ENCODE measurements around the gene EID2. TPM values are rescaled to one million over a fixed set of nuclear protein-coding genes. Genes with fewer than 3 reads are reported as not detected.
A peak's percentile ranks its signal among the peaks of the same experiment; 100 is the strongest.

Gene EID2
- total RNA-seq, 1 donor from 2014 or later: 20.0 TPM

DNA sequence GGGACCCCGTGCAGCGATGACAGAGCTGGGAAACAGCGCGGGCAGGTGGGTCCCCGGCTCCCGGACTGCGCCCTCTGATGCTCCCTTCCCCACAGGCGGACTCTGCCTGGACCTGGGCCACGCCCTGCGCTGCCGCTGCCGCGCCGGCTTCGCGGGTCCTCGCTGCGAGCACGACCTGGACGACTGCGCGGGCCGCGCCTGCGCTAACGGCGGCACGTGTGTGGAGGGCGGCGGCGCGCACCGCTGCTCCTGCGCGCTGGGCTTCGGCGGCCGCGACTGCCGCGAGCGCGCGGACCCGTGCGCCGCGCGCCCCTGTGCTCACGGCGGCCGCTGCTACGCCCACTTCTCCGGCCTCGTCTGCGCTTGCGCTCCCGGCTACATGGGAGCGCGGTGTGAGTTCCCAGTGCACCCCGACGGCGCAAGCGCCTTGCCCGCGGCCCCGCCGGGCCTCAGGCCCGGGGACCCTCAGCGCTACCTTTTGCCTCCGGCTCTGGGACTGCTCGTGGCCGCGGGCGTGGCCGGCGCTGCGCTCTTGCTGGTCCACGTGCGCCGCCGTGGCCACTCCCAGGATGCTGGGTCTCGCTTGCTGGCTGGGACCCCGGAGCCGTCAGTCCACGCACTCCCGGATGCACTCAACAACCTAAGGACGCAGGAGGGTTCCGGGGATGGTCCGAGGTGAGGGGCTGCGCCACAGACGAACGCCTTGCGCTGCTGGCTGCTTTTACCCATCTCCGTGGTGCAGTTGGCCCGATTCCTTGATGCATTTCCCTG, 32.8 kb downstream of the EID2 start:
- Mint-ChIP-seq H3K4me3 (peak overlapping the region; percentile 83), H3K4me1 (peaks cover 21% of the 10 kb centered on the region), H3K27me3 (ENCODE audit: insufficient read depth, low read depth) (peaks cover 50% of the 10 kb centered on the region), H3K27ac (no peak overlapping the region), H3K9me3 (peaks cover 13% of the 10 kb centered on the region), H3K36me3 (no peaks in the 10 kb centered on the region)
- Histone ChIP-seq H3K4me3 (peak overlapping the region; percentile 53), H3K27ac (no peak overlapping the region), H3K79me2 (ENCODE audit: low read depth) (no peaks in the 10 kb centered on the region), H3K9ac (no peak overlapping the region), H2AFZ (replicated peaks) (peak overlapping the region; percentile 93), H3F3A (ENCODE audit: low read depth) (peaks cover 23% of the 10 kb centered on the region), H3K27me3 (peaks cover 81% of the 10 kb centered on the region), H3K9me3 (ENCODE audit: low read depth) (no peaks in the 10 kb centered on the region), H3K36me3 (no peaks in the 10 kb centered on the region), H3K4me1 (peaks cover 3% of the 10 kb centered on the region), H4K20me1 (ENCODE audit: low read depth) (no peaks in the 10 kb centered on the region), H3K4me2 (peak overlapping the region; percentile 67)
- peak; percentile 95 for DNase-seq (ENCODE audit: low spot score)
- TF ChIP-seq EZH2 (IDR thresholded peaks at IDR 0.05): peak; percentile 66
- TF ChIP-seq, protein P1, sequence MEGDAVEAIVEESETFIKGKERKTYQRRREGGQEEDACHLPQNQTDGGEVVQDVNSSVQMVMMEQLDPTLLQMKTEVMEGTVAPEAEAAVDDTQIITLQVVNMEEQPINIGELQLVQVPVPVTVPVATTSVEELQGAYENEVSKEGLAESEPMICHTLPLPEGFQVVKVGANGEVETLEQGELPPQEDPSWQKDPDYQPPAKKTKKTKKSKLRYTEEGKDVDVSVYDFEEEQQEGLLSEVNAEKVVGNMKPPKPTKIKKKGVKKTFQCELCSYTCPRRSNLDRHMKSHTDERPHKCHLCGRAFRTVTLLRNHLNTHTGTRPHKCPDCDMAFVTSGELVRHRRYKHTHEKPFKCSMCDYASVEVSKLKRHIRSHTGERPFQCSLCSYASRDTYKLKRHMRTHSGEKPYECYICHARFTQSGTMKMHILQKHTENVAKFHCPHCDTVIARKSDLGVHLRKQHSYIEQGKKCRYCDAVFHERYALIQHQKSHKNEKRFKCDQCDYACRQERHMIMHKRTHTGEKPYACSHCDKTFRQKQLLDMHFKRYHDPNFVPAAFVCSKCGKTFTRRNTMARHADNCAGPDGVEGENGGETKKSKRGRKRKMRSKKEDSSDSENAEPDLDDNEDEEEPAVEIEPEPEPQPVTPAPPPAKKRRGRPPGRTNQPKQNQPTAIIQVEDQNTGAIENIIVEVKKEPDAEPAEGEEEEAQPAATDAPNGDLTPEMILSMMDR (IDR thresholded peaks at IDR 0.05): no peak

DNA sequence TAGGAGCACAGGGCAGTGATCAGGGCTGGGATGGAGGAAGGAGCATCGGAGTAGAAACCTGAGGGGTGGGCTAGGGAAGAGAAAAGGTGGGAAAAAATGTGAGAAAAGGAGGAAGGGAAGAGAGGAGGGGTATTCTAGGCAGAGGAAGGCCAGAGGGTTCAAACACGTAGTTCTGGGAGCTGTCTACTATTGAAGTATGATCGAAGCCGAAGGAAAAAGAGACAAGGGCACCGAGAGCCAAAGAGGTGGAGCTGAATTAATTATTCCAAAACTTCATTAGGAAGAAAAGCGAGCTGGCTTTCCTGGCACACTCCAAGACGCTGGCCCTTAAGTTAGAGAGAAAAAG, 33.4 kb downstream of the EID2 start:
- peak overlapping the region; percentile 68 for H2AFZ ChIP-seq (replicated peaks)

GRCh38 chr19:39502640-39503417, 37.1 kb downstream of the EID2 start:
- no peak overlapping the region for H3K4me2 ChIP-seq
- H3K4me3 ChIP-seq: no peak overlapping the region
- no peaks in the 10 kb centered on the region for H4K20me1 ChIP-seq (ENCODE audit: low read depth)
- Mint-ChIP-seq H3K27me3 (ENCODE audit: insufficient read depth, low read depth) (peaks cover 61% of the 10 kb centered on the region), H3K4me1 (peaks cover 34% of the 10 kb centered on the region), H3K27ac (no peak overlapping the region), H3K9me3 (peaks cover 13% of the 10 kb centered on the region), H3K36me3 (no peaks in the 10 kb centered on the region), H3K4me3 (peak overlapping the region; percentile 64)
- H3K79me2 ChIP-seq (ENCODE audit: low read depth): no peaks in the 10 kb centered on the region
- peak; percentile 95 for DNase-seq (ENCODE audit: low spot score)
- no peaks in the 10 kb centered on the region for H3K9me3 ChIP-seq (ENCODE audit: low read depth)
- TF ChIP-seq, protein P1 (IDR thresholded peaks at IDR 0.05): peak; percentile 82
- no peak for TF ChIP-seq EZH2 (IDR thresholded peaks at IDR 0.05)
- peaks cover 28% of the 10 kb centered on the region for H3F3A ChIP-seq (ENCODE audit: low read depth)
- no peak overlapping the region for H3K27ac ChIP-seq
- H3K9ac ChIP-seq: no peak overlapping the region
- H2AFZ ChIP-seq (replicated peaks): peak overlapping the region; percentile 51
- H3K27me3 ChIP-seq: peaks cover 100% of the 10 kb centered on the region
- no peaks in the 10 kb centered on the region for H3K36me3 ChIP-seq
- H3K4me1 ChIP-seq: peaks cover 14% of the 10 kb centered on the region

More for the DNA sequence above, 33.4 kb downstream of the EID2 start:
- Histone ChIP-seq H3K4me3 (peak overlapping the region; percentile 53), H3K36me3 (no peaks in the 10 kb centered on the region), H3K79me2 (ENCODE audit: low read depth) (no peaks in the 10 kb centered on the region), H3K27ac (no peak overlapping the region), H3K4me2 (peak overlapping the region; percentile 67), H3K9ac (no peak overlapping the region), H3K27me3 (peaks cover 86% of the 10 kb centered on the region), H4K20me1 (ENCODE audit: low read depth) (no peaks in the 10 kb centered on the region), H3F3A (ENCODE audit: low read depth) (peaks cover 23% of the 10 kb centered on the region), H3K9me3 (ENCODE audit: low read depth) (no peaks in the 10 kb centered on the region), H3K4me1 (peaks cover 3% of the 10 kb centered on the region)
- Mint-ChIP-seq H3K4me1 (peaks cover 21% of the 10 kb centered on the region), H3K36me3 (no peaks in the 10 kb centered on the region), H3K27ac (no peak overlapping the region), H3K27me3 (ENCODE audit: insufficient read depth, low read depth) (peaks cover 52% of the 10 kb centered on the region), H3K9me3 (peaks cover 13% of the 10 kb centered on the region), H3K4me3 (peak overlapping the region; percentile 80)
- TF ChIP-seq, protein P1 (IDR thresholded peaks at IDR 0.05): no peak
- no peak for TF ChIP-seq EZH2phosphoT487 (IDR thresholded peaks at IDR 0.05)
- no peak for TF ChIP-seq EZH2 (IDR thresholded peaks at IDR 0.05)
- no peak for DNase-seq (ENCODE audit: low spot score)
